ENCODE results near the gene ZNF821. TPM values are rescaled to one million over a fixed set of nuclear protein-coding genes. Genes with fewer than 3 reads are reported as not detected.

The ZNF821 gene
- total RNA-seq, 1 experiment from 2014 or later, result 4.9 TPM

DNA sequence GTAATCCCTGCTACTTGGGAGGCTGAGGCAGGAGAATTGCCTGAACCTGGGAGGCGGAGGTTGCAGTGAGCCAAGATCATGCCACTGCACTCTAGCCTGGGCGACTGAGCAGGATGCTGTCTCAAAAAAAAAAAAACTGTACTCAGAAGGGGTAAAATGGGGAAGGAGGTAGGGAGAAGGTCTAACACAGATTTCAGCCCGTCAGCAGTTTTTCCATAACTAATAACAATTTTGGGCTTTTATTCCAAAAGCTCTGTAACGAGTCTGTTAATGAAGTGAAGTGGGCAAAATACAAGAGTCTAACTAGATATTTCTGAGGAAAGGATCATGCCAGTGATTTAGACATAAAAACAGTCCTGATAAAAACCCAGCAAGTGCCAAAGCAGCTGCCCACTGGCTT lies 10.8 kb downstream of the ZNF821 start:
- BruUV-seq (replicated peaks), result no TSS peak
- Histone ChIP-seq H3K27me3 (ENCODE audit: insufficient read depth, low read length) (no peaks in the 10 kb centered on the region), H3K36me3 (ENCODE audit: control insufficient read depth in 1 of 2, insufficient read depth in 2 of 2, low read length in 2 of 2) (no peaks in the 10 kb centered on the region), H2AFZ (ENCODE audit: low read depth, low read length, poor library complexity, severe bottlenecking) (no peak overlapping the region), H3K9me3 (ENCODE audit: control insufficient read depth in 1 of 2, insufficient read depth in 1 of 2, low read depth in 1 of 2, low read length in 2 of 2) (no peaks in the 10 kb centered on the region), H3K9me2 (ENCODE audit: insufficient read depth) (no peaks in the 10 kb centered on the region), H3K4me2 (ENCODE audit: low read length) (no peak overlapping the region), H3K4me3 (replicated peaks in 1 of 2; ENCODE audit: low read depth in 1 of 2, low read length in 2 of 2) (no peak overlapping the region), H3K27ac (ENCODE audit: low read depth, low read length) (no peak overlapping the region), H3K9ac (ENCODE audit: low read length) (no peak overlapping the region), H3K79me2 (ENCODE audit: insufficient read depth, low read length) (no peaks in the 10 kb centered on the region), H3K4me1 (ENCODE audit: control insufficient read depth in 1 of 2, insufficient read depth in 2 of 2, low read length in 2 of 2) (no peaks in the 10 kb centered on the region), H4K20me1 (ENCODE audit: insufficient read depth) (no peaks in the 10 kb centered on the region)
- POLR2A ChIA-PET, result no interaction called here
- intact Hi-C loops (cut with micrococcal nuclease), result no loop called here
- RAD21 ChIA-PET (ENCODE audit: low non-redundant PET in 1 of 2, low total read pairs in 2 of 2, uncharacterized antibody in 2 of 2, unreplicated experiment in 2 of 2), result no interaction called here
- TF ChIP-seq EZH2 (IDR thresholded peaks at IDR 0.05) (no peak), EGR1 (IDR thresholded peaks at IDR 0.05; ENCODE audit: low read depth) (no peak), FOSL1 (IDR thresholded peaks at IDR 0.05; ENCODE audit: low read depth) (no peak), POLR2A (IDR thresholded peaks at IDR 0.05; ENCODE audit: borderline replicate concordance, extremely low read depth, insufficient read depth, insufficient read length) (no peak), ELF1 (IDR thresholded peaks at IDR 0.05; ENCODE audit: borderline replicate concordance, low read depth) (no peak), CBX3 (IDR thresholded peaks at IDR 0.05; ENCODE audit: low read depth) (no peak), TCF7L2 (IDR thresholded peaks at IDR 0.05; ENCODE audit: borderline replicate concordance, extremely low read depth, insufficient read depth, insufficient read length) (no peak), SRF (IDR thresholded peaks at IDR 0.05; ENCODE audit: low read depth) (no peak), ZFX (IDR thresholded peaks at IDR 0.05) (no peak), ZNF274 (IDR thresholded peaks at IDR 0.05; ENCODE audit: low read depth, low read length) (no peak), RAD21 (IDR thresholded peaks at IDR 0.05; ENCODE audit: low read depth) (no peak), POLR2AphosphoS5 (IDR thresholded peaks at IDR 0.05; ENCODE audit: low read depth, low read length) (no peak)
- TF ChIP-seq, protein P1, sequence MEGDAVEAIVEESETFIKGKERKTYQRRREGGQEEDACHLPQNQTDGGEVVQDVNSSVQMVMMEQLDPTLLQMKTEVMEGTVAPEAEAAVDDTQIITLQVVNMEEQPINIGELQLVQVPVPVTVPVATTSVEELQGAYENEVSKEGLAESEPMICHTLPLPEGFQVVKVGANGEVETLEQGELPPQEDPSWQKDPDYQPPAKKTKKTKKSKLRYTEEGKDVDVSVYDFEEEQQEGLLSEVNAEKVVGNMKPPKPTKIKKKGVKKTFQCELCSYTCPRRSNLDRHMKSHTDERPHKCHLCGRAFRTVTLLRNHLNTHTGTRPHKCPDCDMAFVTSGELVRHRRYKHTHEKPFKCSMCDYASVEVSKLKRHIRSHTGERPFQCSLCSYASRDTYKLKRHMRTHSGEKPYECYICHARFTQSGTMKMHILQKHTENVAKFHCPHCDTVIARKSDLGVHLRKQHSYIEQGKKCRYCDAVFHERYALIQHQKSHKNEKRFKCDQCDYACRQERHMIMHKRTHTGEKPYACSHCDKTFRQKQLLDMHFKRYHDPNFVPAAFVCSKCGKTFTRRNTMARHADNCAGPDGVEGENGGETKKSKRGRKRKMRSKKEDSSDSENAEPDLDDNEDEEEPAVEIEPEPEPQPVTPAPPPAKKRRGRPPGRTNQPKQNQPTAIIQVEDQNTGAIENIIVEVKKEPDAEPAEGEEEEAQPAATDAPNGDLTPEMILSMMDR (IDR thresholded peaks at IDR 0.05 in 2 of 3, conservative IDR thresholded peaks at IDR 0.05 in 1 of 3; ENCODE audit: borderline replicate concordance in 1 of 3, insufficient read depth in 1 of 3, low read depth in 2 of 3, low read length in 2 of 3), result no peak
- TF ChIP-seq, protein P2, sequence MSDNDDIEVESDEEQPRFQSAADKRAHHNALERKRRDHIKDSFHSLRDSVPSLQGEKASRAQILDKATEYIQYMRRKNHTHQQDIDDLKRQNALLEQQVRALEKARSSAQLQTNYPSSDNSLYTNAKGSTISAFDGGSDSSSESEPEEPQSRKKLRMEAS (IDR thresholded peaks at IDR 0.05), result no peak
- TF ChIP-seq, protein P3, sequence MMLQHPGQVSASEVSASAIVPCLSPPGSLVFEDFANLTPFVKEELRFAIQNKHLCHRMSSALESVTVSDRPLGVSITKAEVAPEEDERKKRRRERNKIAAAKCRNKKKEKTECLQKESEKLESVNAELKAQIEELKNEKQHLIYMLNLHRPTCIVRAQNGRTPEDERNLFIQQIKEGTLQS (IDR thresholded peaks at IDR 0.05), result no peak
- TF ChIP-seq, protein P4, sequence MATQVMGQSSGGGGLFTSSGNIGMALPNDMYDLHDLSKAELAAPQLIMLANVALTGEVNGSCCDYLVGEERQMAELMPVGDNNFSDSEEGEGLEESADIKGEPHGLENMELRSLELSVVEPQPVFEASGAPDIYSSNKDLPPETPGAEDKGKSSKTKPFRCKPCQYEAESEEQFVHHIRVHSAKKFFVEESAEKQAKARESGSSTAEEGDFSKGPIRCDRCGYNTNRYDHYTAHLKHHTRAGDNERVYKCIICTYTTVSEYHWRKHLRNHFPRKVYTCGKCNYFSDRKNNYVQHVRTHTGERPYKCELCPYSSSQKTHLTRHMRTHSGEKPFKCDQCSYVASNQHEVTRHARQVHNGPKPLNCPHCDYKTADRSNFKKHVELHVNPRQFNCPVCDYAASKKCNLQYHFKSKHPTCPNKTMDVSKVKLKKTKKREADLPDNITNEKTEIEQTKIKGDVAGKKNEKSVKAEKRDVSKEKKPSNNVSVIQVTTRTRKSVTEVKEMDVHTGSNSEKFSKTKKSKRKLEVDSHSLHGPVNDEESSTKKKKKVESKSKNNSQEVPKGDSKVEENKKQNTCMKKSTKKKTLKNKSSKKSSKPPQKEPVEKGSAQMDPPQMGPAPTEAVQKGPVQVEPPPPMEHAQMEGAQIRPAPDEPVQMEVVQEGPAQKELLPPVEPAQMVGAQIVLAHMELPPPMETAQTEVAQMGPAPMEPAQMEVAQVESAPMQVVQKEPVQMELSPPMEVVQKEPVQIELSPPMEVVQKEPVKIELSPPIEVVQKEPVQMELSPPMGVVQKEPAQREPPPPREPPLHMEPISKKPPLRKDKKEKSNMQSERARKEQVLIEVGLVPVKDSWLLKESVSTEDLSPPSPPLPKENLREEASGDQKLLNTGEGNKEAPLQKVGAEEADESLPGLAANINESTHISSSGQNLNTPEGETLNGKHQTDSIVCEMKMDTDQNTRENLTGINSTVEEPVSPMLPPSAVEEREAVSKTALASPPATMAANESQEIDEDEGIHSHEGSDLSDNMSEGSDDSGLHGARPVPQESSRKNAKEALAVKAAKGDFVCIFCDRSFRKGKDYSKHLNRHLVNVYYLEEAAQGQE (IDR thresholded peaks at IDR 0.05; ENCODE audit: low read depth), result no peak
- ATAC-seq (no peak), DNase-seq (ENCODE audit: low read depth, low spot score) (no peak)
- CTCF ChIA-PET, result interaction anchor here (2.2 kb wide), 1 partner anchor 9 kb away, joined by 9 read pairs; no protein-coding TSS in a partner anchor
